ENCODE measurements around the gene PIAS2.

DNA sequence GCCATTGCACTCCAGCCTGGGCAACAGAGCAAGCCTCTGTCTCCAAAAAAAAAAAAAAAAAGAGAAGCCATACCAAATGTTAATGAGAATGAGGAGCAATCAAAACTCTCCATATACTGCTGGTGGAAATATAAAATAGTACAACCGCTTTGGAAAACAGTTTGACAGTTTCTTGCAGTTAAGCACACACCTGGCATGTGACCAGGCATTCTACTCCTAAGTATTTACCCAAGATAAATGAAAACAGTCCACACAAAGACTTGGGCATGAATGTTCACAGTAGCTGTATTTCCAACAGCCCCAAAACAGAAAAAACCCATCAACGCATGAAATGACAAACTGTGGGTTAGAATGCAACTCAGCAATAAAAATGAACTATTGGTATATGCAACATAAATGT, 84.5 kb downstream of the PIAS2 start:
- TF ChIP-seq, protein P1, sequence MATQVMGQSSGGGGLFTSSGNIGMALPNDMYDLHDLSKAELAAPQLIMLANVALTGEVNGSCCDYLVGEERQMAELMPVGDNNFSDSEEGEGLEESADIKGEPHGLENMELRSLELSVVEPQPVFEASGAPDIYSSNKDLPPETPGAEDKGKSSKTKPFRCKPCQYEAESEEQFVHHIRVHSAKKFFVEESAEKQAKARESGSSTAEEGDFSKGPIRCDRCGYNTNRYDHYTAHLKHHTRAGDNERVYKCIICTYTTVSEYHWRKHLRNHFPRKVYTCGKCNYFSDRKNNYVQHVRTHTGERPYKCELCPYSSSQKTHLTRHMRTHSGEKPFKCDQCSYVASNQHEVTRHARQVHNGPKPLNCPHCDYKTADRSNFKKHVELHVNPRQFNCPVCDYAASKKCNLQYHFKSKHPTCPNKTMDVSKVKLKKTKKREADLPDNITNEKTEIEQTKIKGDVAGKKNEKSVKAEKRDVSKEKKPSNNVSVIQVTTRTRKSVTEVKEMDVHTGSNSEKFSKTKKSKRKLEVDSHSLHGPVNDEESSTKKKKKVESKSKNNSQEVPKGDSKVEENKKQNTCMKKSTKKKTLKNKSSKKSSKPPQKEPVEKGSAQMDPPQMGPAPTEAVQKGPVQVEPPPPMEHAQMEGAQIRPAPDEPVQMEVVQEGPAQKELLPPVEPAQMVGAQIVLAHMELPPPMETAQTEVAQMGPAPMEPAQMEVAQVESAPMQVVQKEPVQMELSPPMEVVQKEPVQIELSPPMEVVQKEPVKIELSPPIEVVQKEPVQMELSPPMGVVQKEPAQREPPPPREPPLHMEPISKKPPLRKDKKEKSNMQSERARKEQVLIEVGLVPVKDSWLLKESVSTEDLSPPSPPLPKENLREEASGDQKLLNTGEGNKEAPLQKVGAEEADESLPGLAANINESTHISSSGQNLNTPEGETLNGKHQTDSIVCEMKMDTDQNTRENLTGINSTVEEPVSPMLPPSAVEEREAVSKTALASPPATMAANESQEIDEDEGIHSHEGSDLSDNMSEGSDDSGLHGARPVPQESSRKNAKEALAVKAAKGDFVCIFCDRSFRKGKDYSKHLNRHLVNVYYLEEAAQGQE (IDR thresholded peaks at IDR 0.05; ENCODE audit: low read depth), result no peak
- TF ChIP-seq RAD21 (IDR thresholded peaks at IDR 0.05; ENCODE audit: low read depth), result no peak
- no peak for TF ChIP-seq TCF12 (IDR thresholded peaks at IDR 0.05; ENCODE audit: low read depth)
- no peak for TF ChIP-seq EP300 (IDR thresholded peaks at IDR 0.05; ENCODE audit: borderline replicate concordance)
- TF ChIP-seq, protein P2, sequence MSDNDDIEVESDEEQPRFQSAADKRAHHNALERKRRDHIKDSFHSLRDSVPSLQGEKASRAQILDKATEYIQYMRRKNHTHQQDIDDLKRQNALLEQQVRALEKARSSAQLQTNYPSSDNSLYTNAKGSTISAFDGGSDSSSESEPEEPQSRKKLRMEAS (IDR thresholded peaks at IDR 0.05), result no peak
- no peak for TF ChIP-seq CREB1 (IDR thresholded peaks at IDR 0.05; ENCODE audit: low read depth)

Data from Ishikawa (cell line).